ENCODE results near the gene EPHB2.

The EPHB2 gene

DNA sequence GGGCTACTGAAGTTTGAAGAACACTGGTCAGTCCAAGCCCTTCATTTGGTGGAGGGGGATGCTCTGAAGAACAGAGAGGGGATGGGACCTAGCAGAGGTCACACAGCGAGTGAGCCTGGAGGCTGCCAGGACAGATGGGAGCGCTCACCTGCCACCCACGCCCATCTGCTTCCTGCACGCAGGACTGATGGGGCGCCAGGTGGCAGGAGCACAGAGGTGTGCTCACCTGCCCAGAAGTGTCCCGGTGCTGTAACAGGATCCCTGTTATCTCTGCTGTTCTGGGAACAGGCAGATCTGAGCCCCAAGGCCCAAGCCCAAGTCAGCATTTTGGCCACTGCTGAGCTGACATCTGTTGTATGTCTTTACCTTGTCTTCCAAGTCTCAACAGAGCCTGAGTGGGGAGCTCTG is 40.5 kb downstream of the EPHB2 start:
- DNase-seq (ENCODE audit: low spot score), result no peak

DNA sequence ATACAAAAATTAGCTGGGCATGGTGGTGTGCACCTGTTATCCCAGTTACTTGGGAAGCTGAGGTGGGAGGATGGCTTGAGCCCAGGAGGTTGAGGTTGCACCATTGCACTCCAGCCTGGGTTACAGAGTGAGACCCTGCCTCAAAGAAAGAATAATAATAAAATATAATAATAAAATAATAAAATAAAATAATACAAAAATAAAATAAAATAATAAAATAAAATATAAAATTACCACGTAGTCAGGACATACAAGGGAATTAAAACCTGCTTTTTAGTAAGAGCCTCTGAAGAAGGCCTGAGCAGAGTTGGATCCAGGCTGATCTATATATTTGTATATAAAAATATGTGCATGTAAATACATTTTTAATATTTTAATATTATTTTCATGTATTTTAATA is 41.7 kb downstream of the EPHB2 start:
- DNase-seq (ENCODE audit: low spot score), result no peak

GRCh38 chr1:22753481-22753971 is 42.9 kb downstream of the EPHB2 start:
- DNase-seq (ENCODE audit: low spot score), result no peak

DNA sequence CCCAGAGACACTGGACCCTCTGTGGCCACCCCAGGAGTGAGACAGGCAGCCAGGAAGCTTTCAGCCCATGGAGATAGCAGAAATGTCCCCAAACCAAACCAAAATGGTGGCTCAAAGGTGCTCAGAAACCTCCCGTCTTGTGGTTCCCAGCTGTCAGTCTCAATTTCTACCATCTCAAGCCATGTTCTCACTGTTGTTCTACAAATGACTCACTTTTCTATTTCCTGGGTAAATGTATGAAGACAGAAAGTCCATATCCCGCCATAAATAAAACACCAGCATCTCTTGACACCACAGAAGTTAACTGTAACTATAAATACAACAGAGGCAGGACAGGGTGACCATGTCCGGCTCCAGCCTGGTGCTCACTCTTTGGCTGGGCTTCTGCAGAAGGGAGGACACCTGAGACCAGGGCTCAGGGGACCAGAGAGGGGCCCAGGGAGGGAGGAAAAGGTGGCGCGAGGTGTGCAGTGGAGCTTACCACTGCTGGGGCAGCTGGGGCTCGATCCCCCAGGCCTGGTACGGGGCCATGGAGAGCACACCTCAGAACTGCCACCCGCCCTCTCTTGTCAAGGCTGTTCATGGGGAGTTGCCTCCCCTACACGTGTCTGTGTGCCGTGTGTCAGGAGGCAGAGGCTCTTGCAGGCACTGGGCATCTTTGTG is 43.6 kb downstream of the EPHB2 start:
- DNase-seq (ENCODE audit: low spot score), result peak; percentile 44

- no peak for DNase-seq (ENCODE audit: low spot score)
Measured at GRCh38 chr1:22754824-22755223, 44.2 kb downstream of the EPHB2 start.

DNA sequence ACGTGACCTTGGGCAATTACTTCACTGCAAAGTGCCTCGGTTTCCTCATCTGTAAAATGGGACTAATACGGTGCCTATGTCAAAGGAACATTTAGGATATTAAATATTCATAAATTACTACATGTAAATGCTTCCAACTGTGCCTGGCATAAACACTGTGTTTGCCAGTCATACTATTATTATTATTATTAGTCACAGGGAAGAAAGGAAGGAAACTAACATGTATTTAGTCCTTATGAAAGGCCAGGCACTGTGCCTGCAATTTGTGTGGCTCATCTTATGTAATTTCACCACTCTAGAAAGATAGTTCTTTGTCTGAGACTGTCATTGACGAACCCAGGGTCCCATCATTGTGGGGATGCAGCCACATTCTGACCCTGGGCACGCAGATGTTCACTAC is 45.0 kb downstream of the EPHB2 start:
- no peak for DNase-seq (ENCODE audit: low spot score)

DNA sequence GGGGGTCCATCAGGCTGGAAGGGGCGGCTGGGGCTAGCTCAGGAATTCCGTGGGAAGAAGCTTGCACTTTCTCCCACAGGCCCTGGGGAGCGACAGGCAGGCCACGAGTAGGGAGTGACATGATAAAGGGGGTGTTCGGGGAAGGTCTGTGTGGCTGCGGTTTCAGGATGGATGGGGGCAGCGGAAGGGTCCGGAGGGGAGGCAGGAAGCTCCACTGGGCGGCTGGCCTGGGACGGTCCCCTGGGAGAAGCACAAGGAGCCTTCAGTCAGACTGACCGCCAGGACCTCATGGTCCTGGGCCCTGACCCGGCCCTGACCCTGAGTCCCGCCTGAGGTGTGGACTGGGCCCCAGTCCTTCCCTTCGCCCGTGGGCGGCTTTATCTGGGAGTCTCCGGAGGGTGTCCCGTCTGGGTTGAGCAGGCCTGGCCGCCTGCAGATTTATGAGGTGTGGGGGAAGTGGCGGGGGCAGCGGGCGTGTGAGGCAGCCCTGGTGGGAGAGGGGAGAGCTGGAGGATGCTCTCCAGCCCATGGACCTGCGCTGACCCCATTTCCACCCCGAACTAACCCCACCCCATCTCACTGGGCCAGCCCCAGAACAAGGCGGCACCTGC is 45.6 kb downstream of the EPHB2 start:
- no peak for DNase-seq (ENCODE audit: low spot score)

DNA sequence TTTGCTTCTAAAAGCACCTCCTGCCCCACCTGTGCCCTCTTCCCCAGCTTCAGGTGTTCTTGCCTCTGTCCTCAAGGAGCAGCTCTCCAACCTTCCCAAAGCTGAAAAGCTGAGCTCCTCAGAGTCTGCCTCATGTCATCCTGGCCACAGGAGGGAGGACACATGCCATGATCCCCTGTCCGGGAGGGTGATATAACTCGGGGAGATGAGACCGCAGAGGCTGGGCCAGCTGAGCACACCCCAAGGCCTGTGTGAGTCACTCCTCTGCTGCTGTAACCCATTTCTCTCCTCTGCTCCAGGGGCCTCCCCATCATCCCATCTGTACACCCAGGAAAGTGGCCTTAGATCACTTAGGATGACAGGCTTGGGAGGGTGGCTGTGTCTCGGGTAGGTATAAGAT is 49.8 kb downstream of the EPHB2 start:
- DNase-seq (ENCODE audit: low spot score), result no peak

- no peak for DNase-seq (ENCODE audit: low spot score)
Measured at GRCh38 chr1:22761101-22761500, 50.5 kb downstream of the EPHB2 start.

DNA sequence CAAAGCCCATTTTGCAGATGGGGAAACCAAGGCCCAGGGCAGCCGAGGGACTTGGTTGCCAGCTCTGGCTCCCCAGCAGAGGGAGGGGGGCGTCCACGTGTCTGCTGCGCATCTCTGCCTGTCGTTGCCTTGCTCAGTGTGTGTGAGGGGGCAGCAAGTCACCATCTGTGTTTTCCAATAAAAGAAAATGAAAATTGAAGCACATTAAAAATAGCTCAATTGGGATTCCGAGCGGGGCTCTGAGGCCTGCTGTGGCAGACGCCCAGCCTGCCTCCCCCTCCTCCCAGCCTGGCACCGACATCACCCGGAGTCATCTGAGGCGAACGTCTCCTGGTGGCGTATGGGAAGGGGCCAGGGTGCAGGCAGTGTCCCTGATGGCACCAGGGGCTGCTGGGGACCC is 51.2 kb downstream of the EPHB2 start:
- DNase-seq (ENCODE audit: low spot score), result no peak

- DNase-seq (ENCODE audit: low spot score), result no peak
Measured at GRCh38 chr1:22763487-22764200, 53.0 kb downstream of the EPHB2 start.

- DNase-seq (ENCODE audit: low spot score), result no peak
Measured at GRCh38 chr1:22767852-22768251, 57.2 kb downstream of the EPHB2 start.

DNA sequence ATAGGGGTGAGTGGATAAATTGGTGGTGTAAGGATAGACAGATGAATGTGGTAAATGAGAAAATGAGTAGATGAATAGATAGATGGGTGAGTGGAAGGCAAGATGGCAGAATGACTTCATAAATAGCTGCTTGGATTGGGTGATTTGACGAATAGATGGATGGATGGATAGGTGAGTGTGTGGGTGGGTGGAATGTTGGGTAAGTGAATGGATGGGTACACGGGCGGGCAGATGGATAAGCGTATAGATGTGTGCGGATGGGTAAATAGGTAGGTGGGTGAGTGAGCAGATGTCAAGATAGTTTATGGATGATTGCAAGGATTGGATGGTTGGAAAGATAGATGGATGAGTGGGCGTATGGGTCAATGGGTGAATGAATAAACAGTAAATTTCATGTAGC is 59.3 kb downstream of the EPHB2 start:
- DNase-seq (ENCODE audit: low spot score), result no peak

DNA sequence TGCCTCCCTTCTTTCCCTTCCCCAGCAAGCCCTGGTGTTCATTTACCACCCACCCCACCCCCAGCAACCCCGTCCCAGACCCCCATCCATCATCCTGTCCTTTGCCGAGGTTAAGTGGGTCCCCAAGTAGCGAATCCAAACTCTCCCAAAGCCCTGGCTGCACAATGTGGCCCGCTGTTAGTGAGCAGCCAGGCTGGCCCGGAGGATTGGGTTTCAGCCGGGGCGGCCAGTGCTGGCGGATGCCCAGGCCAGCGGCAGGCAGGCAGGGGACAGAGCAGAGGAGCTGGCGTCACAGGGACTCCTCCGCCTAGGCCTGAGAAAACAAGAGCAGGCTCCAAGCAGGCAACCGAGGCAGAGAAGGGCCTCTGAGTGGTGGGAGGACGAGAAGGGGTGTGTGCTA is 61.4 kb downstream of the EPHB2 start:
- DNase-seq (ENCODE audit: low spot score), result no peak

- DNase-seq (ENCODE audit: low spot score), result no peak
Measured at GRCh38 chr1:22773981-22774832, 63.6 kb downstream of the EPHB2 start.

DNA sequence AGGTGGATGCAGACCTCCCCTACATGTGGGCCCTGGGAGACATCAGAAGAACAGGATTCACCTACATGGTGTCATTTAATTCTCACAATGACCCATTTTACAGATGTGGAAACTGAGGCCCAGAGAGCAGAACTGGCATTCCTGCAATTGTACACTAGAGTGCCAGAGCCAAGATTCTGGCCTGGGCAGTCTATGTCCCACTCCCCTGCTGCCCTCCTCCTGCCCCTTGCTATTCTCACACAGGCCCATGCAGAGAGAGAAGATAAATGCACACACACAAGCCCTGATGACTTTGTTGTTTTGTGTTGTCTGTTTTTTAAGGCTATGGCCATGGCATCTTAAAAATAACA is 64.2 kb downstream of the EPHB2 start:
- DNase-seq (ENCODE audit: low spot score), result no peak

GRCh38 chr1:22775478-22775877 is 64.8 kb downstream of the EPHB2 start:
- DNase-seq (ENCODE audit: low spot score), result no peak

DNA sequence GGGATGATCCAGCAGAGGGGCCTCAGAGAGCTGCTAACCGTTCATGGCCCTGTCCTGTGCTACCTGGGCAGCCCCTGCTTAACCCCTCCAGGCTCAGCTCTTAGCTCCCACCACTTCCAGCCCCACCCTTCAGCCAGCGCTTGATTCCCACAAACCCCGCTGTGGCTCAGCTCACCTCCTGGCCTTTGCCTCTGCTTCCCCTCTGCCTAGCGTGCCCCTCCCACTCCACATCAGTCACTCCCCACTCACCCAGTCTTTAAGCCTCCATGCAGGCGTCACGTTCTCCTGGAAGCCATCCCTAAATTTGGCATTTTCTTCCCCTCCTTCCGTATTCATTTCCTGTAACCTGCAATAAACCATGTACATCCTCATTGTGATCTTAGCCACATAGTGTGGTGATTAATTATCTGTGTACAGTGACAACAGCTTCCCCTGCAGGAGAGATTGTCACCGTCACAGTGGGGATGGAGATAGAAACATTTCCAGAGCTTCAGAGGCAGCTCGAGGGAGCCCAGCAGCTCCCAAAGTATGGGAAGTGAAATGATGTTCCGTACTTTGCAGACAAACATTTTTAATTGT is 65.5 kb downstream of the EPHB2 start:
- peak; percentile 16 for DNase-seq (ENCODE audit: low spot score)

DNA sequence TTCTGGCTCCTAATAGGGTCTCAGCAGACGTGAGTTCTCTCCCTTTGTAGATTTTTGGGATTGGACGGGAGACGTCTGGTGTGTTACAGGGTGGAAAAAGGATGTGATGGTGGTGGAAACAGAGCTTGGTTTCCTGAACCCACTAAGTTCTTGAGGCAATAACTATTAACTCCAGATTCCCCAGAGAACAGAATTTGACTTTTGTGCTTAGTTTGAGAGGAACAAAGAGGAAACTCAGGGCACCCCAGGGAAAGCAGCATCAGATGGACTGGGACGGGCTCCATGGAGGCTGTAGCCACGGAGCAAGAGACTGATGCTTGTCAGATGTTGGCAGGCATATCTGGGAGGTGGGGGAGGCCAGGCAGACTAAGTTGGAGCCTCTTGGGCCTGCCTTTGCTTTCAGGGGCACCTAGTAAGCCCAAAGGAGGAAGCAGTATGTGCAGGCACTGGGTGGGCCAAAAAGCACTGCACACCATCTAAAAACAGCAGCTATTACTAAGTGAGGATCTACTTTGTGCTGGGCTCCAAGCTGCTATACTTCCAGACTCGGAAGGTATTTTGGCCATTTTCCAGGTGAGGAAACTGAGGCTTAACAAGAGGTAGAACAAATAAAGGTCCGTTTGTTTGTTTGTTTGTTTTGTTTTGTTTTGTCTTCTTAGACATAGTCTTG is 66.9 kb downstream of the EPHB2 start:
- DNase-seq (ENCODE audit: low spot score), result no peak

DNA sequence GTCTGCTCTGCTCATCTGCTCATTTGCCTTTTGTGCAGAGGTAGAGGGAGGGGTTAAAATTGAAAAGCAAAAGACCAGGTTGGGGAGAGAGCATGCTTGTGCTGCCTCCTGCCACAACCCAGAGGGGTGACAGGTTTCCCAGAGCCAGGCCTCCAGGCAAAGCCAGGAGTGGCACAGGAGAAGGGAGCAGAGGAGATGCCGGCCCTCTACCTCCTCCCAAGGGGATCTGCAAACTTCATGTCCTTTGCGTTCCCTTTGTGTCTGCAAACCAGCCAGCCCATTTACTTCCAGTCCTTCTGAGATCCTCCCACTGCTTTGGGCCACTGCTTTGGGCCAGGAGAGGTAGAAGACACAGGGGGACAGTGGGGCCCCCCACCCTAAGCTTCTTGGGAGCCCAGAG is 67.8 kb downstream of the EPHB2 start:
- no peak for DNase-seq (ENCODE audit: low spot score)

GRCh38 chr1:22778862-22779520 is 68.4 kb downstream of the EPHB2 start:
- DNase-seq (ENCODE audit: low spot score), result no peak
